HG02798 (cell line): Measurements from ENCODE around the gene ZNF689.
"Not testable (repeated sequence)": the region's sequence is repeated elsewhere in the genome, so short reads cannot be mapped to it uniquely, and the experiment has no call there.

Experiments
- ATAC-seq: cut with Tn5 transposase; IDR thresholded peaks from one replicate; pipeline ENCODE4 v1.9.1; 2021; ENCODE audit warnings: mild to moderate bottlenecking; ENCODE audit not compliant: unreplicated experiment, poor library complexity

ZNF689 gene

DNA sequence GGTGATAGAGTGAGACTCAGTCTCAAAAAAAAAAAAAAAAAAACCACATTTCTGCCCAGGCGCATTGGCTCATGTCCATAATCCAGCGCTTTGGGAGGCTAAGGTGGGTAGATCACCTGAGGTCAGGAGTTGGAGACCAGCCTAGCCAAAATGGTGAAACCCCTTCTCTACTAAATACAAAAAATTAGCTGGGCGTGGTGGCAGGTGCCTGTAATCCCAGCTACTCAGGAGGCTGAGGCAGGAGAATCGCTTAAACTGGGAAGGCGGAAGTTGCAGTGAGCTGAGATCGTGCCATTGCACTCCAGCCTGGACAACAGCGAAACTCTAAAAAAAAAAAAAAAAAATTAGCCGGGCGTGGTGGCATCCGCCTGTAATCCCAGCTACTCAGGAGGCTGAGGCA is 26.9 kb upstream of the ZNF689 start:
- not testable (repeated sequence) for ATAC-seq

DNA sequence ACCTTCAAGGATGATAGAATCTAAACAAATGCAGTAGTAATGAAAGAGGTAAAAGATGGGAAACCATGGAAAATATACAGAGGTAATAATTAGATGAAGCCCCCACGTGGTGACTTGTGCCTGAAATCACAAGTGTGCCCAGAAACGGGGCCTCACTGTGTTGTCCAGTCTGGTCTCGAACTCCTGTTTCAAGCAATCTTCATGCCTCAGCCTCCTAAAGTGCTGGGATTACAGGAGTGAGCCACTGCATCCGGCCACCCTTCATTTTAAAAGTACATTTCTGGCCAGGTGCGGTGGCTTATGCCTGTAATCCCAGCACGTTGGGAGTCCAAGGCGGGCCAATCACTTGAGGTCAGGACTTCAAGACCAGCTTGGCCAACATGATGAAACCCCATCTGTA is 26.4 kb upstream of the ZNF689 start:
- no peak for ATAC-seq

DNA sequence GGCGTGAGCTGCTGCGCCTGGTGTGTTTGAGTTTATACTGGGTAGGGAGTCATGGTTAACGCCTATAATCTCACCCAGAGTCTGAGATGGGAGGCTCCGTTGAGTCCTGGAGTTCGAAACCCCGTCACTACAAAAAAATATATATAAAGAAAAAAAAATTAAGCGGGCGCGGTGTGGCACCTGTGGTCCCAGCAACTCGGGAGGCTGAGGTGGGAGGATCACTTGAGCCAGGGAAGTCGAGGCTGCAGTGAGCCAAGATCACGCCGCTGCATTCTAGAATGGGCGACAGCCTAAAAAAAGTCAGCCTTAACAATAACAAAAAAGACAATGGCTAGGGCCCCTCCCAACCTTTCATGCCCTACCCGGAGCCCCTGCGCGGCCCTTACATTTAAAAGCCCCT is 23.3 kb upstream of the ZNF689 start:
- no peak for ATAC-seq

DNA sequence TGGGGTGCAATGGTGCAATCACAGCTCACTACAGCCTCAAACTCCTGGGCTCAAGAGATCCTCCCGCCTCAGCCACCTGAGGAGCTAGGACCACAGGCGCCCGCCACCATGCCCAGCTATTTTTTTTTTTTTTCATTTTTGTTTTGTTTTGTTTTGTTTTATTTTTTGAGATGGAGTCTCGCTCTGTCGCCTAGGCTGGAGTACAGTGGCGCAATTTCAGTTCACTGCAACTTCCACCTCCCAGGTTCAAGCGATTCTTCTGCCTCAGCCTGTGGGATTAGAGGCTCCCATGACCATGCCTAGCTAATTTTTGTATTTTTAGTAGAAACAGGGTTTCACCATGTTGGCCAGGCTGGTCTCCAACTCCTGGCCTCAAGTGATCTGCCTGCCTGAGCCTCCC is 22.3 kb upstream of the ZNF689 start:
- not testable (repeated sequence) for ATAC-seq

DNA sequence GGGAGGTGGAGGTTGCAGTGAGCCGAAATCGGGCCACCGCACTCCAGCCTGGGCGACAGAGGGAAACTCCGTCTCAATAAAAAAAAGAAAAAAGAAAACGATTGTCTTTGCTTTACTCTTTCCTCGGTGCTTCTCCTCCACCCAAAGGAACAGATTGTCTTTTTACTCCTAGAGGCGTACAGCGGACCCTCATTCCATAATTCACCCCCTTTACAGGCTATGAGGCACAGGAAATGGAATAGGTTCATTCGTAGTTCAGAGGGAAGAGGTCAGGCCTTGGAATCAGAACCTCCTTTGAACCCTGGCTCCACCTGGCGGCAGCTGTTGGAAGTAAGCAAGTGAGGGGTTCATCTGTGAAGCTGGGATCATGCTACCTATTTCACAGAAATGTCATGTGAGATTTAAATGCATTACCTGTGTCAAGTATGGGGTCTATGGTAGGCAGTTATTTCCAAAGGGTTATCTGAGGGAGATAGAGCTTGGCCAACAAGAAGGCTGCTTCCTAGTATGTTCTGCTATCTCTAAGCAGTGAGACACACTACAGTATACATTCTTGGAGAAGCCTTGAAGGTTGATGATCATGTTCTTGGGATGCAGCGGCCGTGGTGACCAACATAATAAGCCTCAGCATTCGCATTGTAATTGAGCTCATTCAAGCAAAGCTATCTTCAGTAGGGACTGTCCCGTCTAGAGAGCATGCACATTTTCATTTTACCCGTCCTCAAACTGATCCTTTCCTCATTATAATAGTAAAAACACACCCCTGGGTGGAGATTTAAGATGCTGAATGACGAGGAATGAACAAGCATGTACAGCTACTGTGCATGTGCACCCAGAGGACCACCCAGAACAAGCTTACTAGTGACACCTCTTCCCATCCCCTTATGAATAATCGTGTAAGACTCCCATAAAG is 18.7 kb upstream of the ZNF689 start:
- peak; percentile 56 for ATAC-seq

DNA sequence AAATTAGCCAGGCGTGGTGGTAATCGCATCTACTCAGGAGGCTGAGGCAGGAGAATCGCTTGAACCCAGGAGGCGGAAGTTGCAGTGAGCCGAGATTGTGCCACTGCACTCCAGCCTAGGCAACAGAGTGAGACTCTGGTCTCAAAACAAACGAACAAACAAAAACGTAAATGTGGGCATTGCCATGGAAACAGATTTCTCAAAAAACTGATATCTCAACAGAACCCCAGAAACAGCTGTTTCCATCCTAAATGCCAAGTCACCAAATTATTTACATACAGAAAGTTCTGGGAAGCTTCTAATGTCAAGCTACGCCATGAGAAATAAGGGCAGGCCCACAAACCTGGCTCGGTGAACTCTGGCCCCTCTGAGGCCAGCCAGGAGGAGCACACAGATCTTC is 16.0 kb upstream of the ZNF689 start:
- no peak for ATAC-seq

DNA sequence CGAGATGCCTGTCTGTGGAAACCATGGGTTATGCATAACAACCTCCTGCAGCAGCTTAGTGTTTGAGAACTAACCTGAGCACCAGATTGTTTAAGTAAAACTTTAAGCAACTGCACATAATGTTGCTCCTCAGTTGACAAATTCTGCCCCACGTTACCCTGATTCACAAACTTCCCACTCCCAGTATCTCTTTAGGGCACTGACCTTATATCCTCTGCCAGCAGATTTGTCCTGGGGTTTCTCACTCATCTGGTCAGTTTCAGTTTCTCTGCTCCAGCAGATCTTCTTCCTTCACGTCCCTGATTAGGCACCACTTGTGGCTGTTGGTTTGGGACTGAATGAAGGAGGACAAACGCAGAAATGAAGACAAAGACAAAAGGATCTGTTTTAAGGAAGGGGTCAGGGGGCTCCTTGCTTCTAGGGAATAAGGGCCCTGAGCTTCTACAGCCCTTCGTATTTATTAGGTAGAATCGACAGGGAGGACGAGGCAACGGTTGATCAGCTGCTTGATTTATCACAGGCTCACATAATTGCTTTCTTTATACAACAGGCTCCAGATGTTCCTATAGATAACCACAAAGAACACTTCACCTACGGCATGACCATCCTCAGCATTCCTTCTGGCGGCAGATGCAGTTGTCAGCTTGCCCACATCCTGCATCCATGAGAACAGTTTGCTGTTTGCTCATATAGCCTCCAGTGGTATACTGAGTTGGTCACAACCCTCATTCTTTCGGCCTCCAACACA is 13.5 kb upstream of the ZNF689 start:
- no peak for ATAC-seq

DNA sequence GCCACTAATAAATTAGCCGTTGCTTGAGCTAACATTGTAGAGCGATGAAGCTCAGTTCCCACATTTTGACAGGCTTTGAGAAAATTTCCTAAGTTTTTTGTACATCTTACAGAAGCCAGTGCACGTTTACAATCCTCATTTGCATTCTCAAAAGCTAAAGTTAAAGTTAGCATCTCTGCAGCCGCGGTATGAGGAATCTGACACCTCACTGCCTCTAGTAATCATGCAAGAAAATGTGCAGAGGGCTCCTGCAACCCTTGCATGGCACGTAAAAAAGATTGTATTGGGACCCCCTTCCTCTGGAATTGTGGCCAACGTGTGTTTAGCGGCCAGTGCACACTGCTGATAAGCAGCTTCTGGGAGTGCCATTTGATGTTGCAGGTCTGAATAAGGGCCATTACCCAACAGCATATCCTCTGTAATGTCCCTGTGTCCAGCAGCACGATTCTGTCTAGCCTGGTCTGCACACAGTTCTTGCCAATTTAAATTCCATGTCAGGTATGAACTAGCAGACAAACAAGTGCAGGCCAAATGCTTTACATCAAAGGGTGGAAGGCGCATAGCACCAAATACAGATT is 12.4 kb upstream of the ZNF689 start:
- ATAC-seq: no peak

DNA sequence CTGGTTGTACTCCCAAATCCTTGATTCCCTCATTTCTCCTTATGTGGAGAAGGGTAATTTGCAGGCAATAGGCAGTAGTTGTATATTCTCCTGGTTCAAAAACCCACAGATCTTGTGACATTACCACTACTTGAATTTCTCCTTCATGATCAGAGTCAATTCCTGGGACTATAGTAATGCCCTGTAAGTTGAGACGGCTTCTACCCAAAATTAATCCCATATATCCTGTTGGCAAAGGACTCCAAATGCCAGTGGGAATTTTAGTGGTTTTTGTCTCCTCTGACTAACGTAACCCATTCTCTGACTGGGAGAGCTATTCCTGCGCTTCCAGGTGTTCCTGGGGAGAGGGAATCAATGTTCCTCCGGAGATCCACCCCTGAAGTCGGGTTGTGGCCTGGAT is 11.6 kb upstream of the ZNF689 start:
- no peak for ATAC-seq

DNA sequence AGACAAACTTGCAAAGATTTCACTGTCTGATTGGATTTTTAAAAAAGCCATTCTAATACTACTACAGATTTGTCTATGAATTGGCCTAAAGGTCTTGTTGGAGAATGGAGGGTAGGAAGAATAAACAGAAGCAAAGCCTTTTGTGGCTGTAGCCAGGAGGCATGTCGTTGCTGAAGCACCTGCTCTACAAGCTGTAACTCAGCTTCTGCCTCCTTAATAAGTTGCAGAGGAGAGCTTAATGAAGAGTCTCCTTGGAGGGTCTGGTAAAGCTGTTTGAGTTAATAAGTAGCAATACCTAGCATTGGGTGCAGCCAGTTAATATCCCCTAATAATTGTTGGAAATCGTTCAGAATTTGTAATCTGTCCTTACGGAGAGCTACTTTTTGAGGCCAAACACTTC is 10.0 kb upstream of the ZNF689 start:
- no peak for ATAC-seq

DNA sequence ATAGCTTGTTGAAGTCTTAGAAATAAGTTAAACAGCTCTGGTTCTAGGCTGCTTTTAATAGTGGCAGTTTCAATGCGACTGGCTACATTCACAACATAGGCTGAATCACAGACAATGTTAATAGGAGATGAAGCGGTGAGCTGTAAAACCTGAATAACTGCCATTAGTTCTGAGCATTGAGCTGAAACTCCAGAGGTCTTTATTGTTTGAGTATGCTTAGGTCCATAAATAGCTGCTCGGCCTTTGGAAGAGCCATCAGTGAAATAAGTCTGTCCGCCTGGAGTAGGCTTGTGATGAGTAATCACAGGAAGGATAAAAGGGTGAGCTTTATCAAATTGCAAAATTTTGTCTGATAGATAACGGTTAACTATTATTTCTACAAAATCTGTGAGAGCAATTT is 9.4 kb upstream of the ZNF689 start:
- no peak for ATAC-seq

DNA sequence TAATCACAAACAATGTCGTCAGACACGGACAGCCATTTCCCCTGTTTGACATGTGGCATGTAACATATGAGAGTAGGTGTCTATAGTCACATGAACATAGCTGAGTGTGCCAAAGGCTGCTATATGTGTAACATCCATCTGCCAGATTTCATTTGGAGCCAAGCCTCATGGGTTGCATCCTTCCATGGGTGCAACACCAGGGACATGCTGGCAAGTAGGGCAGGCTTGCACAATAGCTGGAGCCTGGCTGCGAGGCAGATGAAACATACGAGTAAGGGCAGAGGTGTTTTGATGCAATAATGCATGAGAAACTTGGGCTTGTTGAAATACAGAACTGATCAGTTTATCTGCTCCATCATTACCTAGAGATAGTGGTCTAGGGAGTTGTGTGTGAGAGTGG is 9.0 kb upstream of the ZNF689 start:
- no peak for ATAC-seq

DNA sequence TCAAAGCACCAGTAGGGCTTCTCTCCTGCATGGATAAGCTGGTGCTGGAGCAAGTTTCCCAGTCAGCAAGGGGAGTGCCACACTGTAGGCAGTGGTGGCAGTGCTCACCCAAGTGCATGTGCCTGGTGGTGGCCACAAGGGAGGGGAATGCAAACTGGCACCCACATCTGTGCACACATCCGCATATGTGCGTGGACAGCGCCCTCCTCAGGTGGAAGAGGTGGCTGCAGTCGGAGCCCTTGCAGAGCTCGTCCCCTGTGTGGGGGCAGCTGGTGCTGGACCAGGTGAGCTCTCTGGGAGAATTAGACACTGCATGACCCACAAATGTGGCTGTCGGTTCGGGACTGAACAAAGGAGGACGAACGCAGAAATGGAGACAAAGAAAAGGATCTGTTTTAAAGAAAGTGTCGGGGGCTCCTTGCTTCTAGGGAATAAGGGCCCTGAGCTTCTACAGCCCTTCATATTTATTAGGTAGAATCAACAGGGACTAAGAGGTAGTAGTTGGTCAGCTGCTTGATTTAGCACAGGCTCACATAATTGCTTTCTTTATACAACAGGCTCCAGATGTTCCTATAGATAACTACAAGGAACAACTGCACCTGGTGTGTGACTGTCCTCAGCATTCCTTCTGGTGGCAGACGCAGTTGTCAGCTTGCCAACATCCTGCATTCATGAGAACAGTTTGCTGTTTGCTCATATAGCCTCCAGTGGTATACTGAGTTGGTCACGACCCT is 5.3 kb upstream of the ZNF689 start:
- no peak for ATAC-seq

DNA sequence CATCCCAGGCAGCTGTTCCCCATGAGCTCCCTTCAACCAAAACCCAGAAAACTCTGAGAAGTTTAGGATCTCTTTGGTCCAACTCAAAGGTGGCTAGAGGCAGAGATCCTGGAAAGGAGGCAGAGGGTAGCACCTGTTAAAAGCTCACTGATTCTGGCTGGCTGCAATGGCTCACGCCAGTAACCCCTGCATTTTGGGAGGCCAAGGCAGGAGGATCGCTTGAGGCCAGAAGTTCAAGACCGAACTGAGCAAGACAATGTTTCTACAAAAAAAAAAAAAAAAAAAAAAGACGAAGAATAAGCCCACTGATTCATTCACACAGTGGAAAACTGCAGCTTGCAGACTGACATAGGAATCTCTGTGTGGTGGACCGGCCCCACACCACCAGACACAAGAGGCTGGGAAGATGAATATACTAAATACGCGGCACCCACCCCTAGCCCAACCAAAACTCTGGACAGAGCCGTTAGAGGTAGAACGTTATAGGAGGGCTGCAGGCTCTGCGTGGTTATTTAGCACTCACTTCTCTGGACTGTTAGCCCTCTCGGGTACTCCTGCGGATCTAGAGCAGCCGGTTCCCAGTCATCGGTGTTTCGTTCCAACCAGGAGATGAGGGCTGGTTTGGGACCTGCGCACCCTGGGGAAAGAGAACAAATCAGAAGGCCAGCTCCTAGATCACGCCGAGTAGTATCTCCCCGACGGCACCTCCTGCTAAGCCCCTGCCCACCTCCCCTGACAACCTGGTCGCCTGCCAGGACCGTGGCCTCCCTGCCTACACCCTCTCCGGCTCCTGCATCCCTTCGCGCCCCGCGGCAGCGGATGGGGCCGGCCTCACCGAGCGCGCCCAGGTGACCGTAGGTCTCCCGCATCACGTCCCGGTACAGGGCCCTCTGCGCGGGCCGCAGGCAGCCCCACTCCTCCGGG is 925 bp downstream of the ZNF689 start:
- ATAC-seq: peak; percentile 24

DNA sequence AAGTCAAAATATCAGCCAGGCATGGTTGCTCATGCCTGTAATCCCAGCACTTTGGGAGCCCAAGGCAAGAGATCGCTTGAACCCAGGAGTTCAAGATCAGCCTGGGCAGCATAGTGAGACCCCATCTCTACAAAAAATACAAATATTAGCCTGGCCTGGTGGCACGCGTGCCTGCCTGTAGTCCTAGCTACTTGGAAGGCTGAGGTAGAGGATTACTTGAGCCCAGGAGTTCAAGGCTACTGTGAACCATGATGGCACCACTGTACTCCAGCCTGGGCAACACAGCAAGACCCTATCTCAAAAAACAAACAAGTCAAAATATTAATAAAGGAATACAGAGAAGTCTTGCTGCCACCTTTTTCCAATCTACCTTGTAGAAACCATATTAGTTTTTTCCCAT is 4.2 kb downstream of the ZNF689 start:
- no peak for ATAC-seq

DNA sequence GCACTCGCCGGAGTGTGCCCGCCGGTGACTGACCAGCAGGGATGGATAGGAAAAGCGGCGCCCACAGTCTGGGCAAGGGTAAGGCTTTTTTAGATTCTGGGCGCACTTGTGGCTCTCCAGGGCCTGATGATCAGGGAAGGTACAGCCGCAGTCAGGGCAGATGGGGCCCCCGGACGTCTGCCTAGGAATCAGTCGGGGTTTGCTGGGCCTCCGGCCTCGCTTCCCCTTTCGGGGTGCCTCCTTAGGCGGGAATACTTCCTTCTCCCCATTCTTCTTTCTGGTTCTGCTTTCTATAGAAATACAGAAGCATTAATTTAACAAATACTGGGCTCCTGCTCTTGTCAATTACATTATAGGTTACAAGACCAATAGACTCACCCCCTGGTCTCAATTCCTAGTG is 5.0 kb downstream of the ZNF689 start:
- no peak for ATAC-seq

DNA sequence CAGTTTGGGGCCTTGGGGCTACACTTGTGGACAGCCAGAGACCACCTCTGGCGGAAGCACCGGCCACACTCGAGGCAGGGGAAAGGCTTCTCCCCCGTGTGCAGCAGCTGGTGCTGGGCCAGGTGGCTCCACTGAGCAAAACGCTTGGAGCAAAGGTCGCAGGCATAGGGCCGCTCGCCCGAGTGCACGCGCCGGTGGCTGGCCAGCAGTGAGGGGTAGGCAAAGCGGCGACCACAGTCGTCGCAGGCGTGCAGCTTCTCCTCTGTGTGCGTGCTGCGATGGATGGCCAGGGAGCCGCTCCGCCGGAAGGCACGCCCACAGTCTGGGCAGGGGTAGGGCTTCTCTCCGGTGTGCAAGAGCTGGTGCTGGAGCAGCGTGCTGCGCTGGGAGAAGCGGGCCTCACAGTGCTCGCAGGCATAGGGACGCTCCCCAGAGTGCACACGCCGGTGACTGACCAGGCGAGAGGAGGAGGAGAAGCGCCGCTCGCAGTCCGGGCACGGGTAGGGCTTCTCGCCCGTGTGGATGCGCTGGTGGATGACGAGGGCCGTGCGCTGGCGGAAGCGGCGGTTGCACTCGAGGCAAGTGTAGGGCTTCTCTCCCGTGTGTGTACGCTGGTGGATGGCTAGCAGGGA is 5.8 kb downstream of the ZNF689 start:
- ATAC-seq: no peak

DNA sequence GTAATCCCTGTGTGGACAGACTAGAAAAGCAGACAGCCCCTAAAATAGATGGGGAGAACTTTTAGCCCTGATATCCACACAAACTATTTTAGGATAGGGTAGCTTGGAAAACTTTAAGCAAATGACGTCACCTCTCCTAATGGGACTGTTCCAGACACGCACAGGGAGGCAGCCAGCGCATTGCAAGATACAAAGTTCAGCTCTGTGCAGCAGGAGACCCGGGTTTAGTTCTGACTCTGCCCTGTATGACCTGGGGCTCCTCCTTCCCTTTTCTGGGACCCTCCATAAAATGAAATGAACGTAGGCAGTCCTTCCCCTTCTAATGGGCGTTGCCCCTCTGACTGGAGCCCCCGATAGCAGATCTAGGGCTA is 6.3 kb downstream of the ZNF689 start:
- ATAC-seq: no peak

DNA sequence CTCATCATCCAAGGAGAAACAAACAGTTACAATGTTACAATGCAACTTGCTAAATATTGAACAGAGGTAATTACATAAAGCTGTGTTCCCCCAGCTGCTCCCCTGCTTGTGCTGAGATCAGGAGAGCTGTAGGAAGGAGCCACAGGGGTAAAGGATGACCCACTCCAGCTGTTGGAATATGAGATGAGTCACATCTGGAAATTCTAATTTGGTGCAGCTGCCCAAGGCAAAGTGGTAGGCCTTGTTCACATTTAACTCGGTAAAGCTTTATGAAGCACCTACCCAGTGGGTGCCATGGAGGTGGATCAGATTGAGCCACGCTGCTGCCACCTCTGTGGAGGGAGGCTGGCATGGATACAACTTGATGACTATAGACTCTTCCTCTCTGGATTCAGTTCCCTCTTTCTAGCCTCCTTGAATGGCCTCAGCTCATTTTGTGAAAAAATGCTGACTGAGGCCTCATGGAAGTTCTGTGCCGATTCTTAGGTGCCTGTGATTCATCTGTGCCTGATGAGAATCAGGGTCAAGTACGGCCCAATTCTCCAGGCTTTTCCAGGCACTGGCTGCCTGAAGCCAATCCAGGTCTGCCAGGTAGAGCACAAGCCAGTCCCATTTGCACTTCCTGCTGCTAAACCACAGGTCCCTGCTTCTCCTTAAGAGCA is 7.4 kb downstream of the ZNF689 start:
- ATAC-seq: no peak
